ENCODE data around the gene IGF1R. TPM values are rescaled to one million over a fixed set of nuclear protein-coding genes. Genes with fewer than 3 reads are reported as not detected.

The IGF1R gene
- total RNA-seq, 4 donors from 2014 or later = 49.4 to 239 (median 109) TPM

GRCh38 chr15:98724494-98724893 lies 76.2 kb downstream of the IGF1R start:
- DNase-seq = no peak
- 65 to 77% methylated on average over 5 to 9 of the region's 9 CpGs for WGBS, 2 donors (ENCODE audit: low coverage in 1 of 2)
- H3K4me1 ChIP-seq = peaks cover 17 to 55% (median 46%) of the 10 kb centered on the region in 4 donors
- peak overlapping the region; percentile 66 to 81 (median 70) for H3K27ac ChIP-seq
- H3K4me3 ChIP-seq = no peak overlapping the region
- intact Hi-C loops (cut with DNase I; ENCODE audit: low total_unique reads) (no loop called here), in situ Hi-C loops (cut with MboI; ENCODE audit: low pct_ligation_motif_present in 1 of 4, low pct_unique_long_range_greater_than_20kb in 1 of 4, low sequenced_read_pairs in 3 of 4) (no loop called here)
- H3K9me3 ChIP-seq = no peaks in the 10 kb centered on the region
- no peaks in the 10 kb centered on the region for H3K27me3 ChIP-seq
- no peak for TF ChIP-seq POLR2A (IDR thresholded peaks at IDR 0.05)
- TF ChIP-seq CTCF (IDR thresholded peaks at IDR 0.05) = no peak
- no peak for TF ChIP-seq EP300 (IDR thresholded peaks at IDR 0.05; ENCODE audit: low read depth)
- no peak for TF ChIP-seq POLR2AphosphoS5 (IDR thresholded peaks at IDR 0.05)
- no peaks in the 10 kb centered on the region for H3K36me3 ChIP-seq

GRCh38 chr15:98725874-98726273 lies 77.5 kb downstream of the IGF1R start:
- intact Hi-C loops (cut with DNase I; ENCODE audit: low total_unique reads) (no loop called here), in situ Hi-C loops (cut with MboI; ENCODE audit: low pct_ligation_motif_present in 1 of 4, low pct_unique_long_range_greater_than_20kb in 1 of 4, low sequenced_read_pairs in 3 of 4) (no loop called here)
- no peaks in the 10 kb centered on the region for H3K36me3 ChIP-seq
- peaks cover 22 to 64% (median 51%) of the 10 kb centered on the region in 4 donors for H3K4me1 ChIP-seq
- WGBS, 2 donors (ENCODE audit: low coverage in 1 of 2) = 59 to 72% methylated on average over 3 to 5 of the region's 5 CpGs
- no peak for TF ChIP-seq POLR2A (IDR thresholded peaks at IDR 0.05)
- no peak for TF ChIP-seq CTCF (IDR thresholded peaks at IDR 0.05)
- no peak for TF ChIP-seq EP300 (IDR thresholded peaks at IDR 0.05; ENCODE audit: low read depth)
- no peak for TF ChIP-seq POLR2AphosphoS5 (IDR thresholded peaks at IDR 0.05)
- H3K4me3 ChIP-seq = no peak overlapping the region
- no peaks in the 10 kb centered on the region for H3K27me3 ChIP-seq
- peak overlapping the region in 2 of 4 donors; percentile 81 to 91 for H3K27ac ChIP-seq
- H3K9me3 ChIP-seq = no peaks in the 10 kb centered on the region
- DNase-seq = peak; percentile 18

- peak overlapping the region; percentile 81 to 91 (median 88) for H3K27ac ChIP-seq
- intact Hi-C loops (cut with DNase I; ENCODE audit: low total_unique reads) = no loop called here
- DNase-seq = peak; percentile 89
- H3K4me1 ChIP-seq = peaks cover 22 to 64% (median 54%) of the 10 kb centered on the region in 4 donors
- no peaks in the 10 kb centered on the region for H3K9me3 ChIP-seq
- TF ChIP-seq EP300 (IDR thresholded peaks at IDR 0.05; ENCODE audit: low read depth) (no peak), POLR2A (IDR thresholded peaks at IDR 0.05) (no peak), POLR2AphosphoS5 (IDR thresholded peaks at IDR 0.05) (peak; percentile 40 to 68 (median 49)), CTCF (IDR thresholded peaks at IDR 0.05) (no peak)
- no peaks in the 10 kb centered on the region for H3K27me3 ChIP-seq
- H3K4me3 ChIP-seq = no peak overlapping the region
- WGBS, 2 donors (ENCODE audit: low coverage in 1 of 2) = 29% methylated on average over 7 to 16 of the region's 20 CpGs
- in situ Hi-C loops (cut with MboI; ENCODE audit: low pct_ligation_motif_present in 1 of 4, low pct_unique_long_range_greater_than_20kb in 1 of 4, low sequenced_read_pairs in 3 of 4) = no loop called here
- no peaks in the 10 kb centered on the region for H3K36me3 ChIP-seq
Observed at GRCh38 chr15:98727115-98728040, 79.0 kb downstream of the IGF1R start.

GRCh38 chr15:98728082-98728810 lies 79.9 kb downstream of the IGF1R start:
- H3K27me3 ChIP-seq = no peaks in the 10 kb centered on the region
- no peaks in the 10 kb centered on the region for H3K9me3 ChIP-seq
- intact Hi-C loops (cut with DNase I; ENCODE audit: low total_unique reads) (no loop called here), in situ Hi-C loops (cut with MboI; ENCODE audit: low pct_ligation_motif_present in 1 of 4, low pct_unique_long_range_greater_than_20kb in 1 of 4, low sequenced_read_pairs in 3 of 4) (no loop called here)
- WGBS, 2 donors (ENCODE audit: low coverage in 1 of 2) = 55 to 70% methylated on average over 1 to 12 of the region's 13 CpGs
- peaks cover 22 to 56% (median 50%) of the 10 kb centered on the region in 4 donors for H3K4me1 ChIP-seq
- no peaks in the 10 kb centered on the region for H3K36me3 ChIP-seq
- H3K4me3 ChIP-seq = no peak overlapping the region
- DNase-seq = no peak
- peak overlapping the region; percentile 81 to 91 (median 88) for H3K27ac ChIP-seq
- TF ChIP-seq POLR2A (IDR thresholded peaks at IDR 0.05) (no peak), EP300 (IDR thresholded peaks at IDR 0.05; ENCODE audit: low read depth) (no peak), CTCF (IDR thresholded peaks at IDR 0.05) (no peak), POLR2AphosphoS5 (IDR thresholded peaks at IDR 0.05) (no peak)

Data from transverse colon (tissue), 4 donors.